ENCODE data around the gene RAB35. TPM values are rescaled to one million over a fixed set of nuclear protein-coding genes. Genes with fewer than 3 reads are reported as not detected.

The RAB35 gene
- total RNA-seq, 1 experiment from 2014 or later, result 62.0 TPM

DNA sequence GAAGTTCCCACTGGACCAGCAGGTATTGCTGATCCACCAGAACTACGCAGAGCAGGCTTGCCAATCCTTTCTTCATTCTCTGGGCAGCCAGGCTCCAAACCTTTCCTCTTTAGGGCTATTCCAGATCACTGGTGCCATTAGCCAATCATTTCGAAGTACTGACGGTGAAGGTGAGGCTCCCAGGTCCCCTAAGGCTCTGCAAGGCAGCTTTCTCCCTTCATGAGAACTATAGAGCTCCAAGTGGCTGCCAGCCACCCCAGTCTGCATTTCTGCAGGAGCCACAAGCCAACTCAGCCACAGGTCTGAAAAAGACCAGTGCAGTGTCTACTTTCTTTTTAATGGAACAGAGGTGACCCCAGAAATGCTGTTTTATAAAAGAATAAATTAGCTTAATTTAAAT is 48.7 kb downstream of the RAB35 start:
- Histone ChIP-seq H3K27ac (ENCODE audit: low read length) (no peak overlapping the region), H3K4me3 (ENCODE audit: low read depth in 2 of 2, low read length in 2 of 2) (no peak overlapping the region), H3K36me3 (ENCODE audit: control insufficient read depth, insufficient read depth, low read length) (no peaks in the 10 kb centered on the region), H3K9me3 (ENCODE audit: control insufficient read depth, insufficient read depth, low read depth, low read length) (no peaks in the 10 kb centered on the region), H3K4me1 (ENCODE audit: control insufficient read depth, insufficient read depth, low read length) (no peaks in the 10 kb centered on the region), H3K27me3 (ENCODE audit: control insufficient read depth, insufficient read depth, low read length) (no peaks in the 10 kb centered on the region)
- BruUV-seq (replicated peaks), result no TSS peak
- ChIA-PET POLR2A (interaction anchor here (0.5 kb wide), 1 partner anchor 61 kb away, joined by 3 read pairs; no protein-coding TSS in a partner anchor), CTCF (no interaction called here)
- intact Hi-C loops (cut with micrococcal nuclease; ENCODE audit: unreplicated experiment) (no loop called here), in situ Hi-C loops (cut with HindIII; ENCODE audit: low pct_unique_long_range_greater_than_20kb, low sequenced_read_pairs) (no loop called here)
- TF ChIP-seq, protein P1, sequence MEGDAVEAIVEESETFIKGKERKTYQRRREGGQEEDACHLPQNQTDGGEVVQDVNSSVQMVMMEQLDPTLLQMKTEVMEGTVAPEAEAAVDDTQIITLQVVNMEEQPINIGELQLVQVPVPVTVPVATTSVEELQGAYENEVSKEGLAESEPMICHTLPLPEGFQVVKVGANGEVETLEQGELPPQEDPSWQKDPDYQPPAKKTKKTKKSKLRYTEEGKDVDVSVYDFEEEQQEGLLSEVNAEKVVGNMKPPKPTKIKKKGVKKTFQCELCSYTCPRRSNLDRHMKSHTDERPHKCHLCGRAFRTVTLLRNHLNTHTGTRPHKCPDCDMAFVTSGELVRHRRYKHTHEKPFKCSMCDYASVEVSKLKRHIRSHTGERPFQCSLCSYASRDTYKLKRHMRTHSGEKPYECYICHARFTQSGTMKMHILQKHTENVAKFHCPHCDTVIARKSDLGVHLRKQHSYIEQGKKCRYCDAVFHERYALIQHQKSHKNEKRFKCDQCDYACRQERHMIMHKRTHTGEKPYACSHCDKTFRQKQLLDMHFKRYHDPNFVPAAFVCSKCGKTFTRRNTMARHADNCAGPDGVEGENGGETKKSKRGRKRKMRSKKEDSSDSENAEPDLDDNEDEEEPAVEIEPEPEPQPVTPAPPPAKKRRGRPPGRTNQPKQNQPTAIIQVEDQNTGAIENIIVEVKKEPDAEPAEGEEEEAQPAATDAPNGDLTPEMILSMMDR (IDR thresholded peaks at IDR 0.05), result no peak
- no peak for TF ChIP-seq TCF7L2 (IDR thresholded peaks at IDR 0.05; ENCODE audit: low read depth, low read length)
- ATAC-seq (no peak), DNase-seq (ENCODE audit: low read depth, low spot score) (no peak)

DNA sequence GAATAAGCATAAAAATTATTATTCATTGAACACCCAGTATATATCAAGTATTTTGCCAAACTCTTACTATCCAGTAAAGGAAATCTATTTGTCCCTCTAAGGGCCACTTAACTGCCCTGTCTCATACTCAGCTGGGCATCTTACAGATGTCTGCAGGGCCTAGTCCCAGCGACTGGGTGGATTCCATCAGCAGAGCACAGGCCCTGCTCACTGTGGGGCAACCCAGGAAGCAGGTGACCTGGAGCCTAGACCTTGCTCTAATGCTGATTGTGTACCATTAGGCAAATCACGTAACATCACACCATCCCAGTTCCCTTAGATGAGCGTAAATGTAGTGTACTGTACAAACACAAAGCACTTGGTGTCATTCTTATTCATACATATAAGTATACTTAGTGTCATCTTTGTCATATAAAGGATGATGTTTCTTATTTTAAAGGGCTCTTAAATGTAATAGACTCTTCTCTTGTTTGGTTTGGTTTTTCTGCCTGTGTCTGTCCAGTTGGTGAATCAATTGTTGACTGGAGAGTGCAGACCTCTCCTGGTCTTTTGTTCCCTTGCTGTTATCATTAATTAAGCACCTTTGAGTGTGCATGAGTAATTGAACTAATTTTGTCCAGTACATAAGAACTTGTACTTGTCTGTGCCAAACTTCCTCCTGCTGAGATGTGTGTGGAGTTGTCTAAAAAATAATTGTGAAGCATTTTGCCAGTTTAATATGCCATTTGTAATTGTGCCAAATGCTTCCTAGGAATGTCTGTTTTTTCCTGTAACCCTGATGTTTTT is 49.3 kb downstream of the RAB35 start:
- DNase-seq (ENCODE audit: low read depth, low spot score) (no peak), ATAC-seq (no peak)
- ChIA-PET CTCF (interaction anchor here (0.6 kb wide), 1 partner anchor 279 kb away, joined by 3 read pairs; no protein-coding TSS in a partner anchor), POLR2A (no interaction called here)
- Histone ChIP-seq H3K9me3 (ENCODE audit: control insufficient read depth, insufficient read depth, low read depth, low read length) (no peaks in the 10 kb centered on the region), H3K4me1 (ENCODE audit: control insufficient read depth, insufficient read depth, low read length) (no peaks in the 10 kb centered on the region), H3K4me3 (ENCODE audit: low read depth in 2 of 2, low read length in 2 of 2) (no peak overlapping the region), H3K27me3 (ENCODE audit: control insufficient read depth, insufficient read depth, low read length) (no peaks in the 10 kb centered on the region), H3K36me3 (ENCODE audit: control insufficient read depth, insufficient read depth, low read length) (no peaks in the 10 kb centered on the region), H3K27ac (ENCODE audit: low read length) (no peak overlapping the region)
- TF ChIP-seq POLR2AphosphoS5 (IDR thresholded peaks at IDR 0.05; ENCODE audit: low read depth, low read length) (no peak), SIN3A (IDR thresholded peaks at IDR 0.05; ENCODE audit: borderline replicate concordance, insufficient read depth, low read depth, low read length) (no peak), TCF7L2 (IDR thresholded peaks at IDR 0.05; ENCODE audit: low read depth, low read length) (no peak)
- TF ChIP-seq, protein P2, sequence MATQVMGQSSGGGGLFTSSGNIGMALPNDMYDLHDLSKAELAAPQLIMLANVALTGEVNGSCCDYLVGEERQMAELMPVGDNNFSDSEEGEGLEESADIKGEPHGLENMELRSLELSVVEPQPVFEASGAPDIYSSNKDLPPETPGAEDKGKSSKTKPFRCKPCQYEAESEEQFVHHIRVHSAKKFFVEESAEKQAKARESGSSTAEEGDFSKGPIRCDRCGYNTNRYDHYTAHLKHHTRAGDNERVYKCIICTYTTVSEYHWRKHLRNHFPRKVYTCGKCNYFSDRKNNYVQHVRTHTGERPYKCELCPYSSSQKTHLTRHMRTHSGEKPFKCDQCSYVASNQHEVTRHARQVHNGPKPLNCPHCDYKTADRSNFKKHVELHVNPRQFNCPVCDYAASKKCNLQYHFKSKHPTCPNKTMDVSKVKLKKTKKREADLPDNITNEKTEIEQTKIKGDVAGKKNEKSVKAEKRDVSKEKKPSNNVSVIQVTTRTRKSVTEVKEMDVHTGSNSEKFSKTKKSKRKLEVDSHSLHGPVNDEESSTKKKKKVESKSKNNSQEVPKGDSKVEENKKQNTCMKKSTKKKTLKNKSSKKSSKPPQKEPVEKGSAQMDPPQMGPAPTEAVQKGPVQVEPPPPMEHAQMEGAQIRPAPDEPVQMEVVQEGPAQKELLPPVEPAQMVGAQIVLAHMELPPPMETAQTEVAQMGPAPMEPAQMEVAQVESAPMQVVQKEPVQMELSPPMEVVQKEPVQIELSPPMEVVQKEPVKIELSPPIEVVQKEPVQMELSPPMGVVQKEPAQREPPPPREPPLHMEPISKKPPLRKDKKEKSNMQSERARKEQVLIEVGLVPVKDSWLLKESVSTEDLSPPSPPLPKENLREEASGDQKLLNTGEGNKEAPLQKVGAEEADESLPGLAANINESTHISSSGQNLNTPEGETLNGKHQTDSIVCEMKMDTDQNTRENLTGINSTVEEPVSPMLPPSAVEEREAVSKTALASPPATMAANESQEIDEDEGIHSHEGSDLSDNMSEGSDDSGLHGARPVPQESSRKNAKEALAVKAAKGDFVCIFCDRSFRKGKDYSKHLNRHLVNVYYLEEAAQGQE (IDR thresholded peaks at IDR 0.05; ENCODE audit: insufficient read depth in 1 of 2, low read depth in 2 of 2, low read length in 1 of 2), result no peak
- TF ChIP-seq, protein P1 (IDR thresholded peaks at IDR 0.05), result no peak
- BruUV-seq (replicated peaks), result no TSS peak
- intact Hi-C loops (cut with micrococcal nuclease; ENCODE audit: unreplicated experiment), result no loop called here
- in situ Hi-C loops (cut with HindIII; ENCODE audit: low pct_unique_long_range_greater_than_20kb, low sequenced_read_pairs), result no loop called here

Data from Panc1 (cell line).